IPS DF 19.7 (cell line): ENCODE results near the gene RABAC1.

Experiments
- DNase-seq: peaks from one replicate; pipeline ENCODE4 v3.0.0-alpha.2; 2013; ENCODE audit warnings: low read depth, low spot score

The RABAC1 gene

GRCh38 chr19:41928754-41929535 lies 30.2 kb downstream of the RABAC1 start:
- no peak for DNase-seq

DNA sequence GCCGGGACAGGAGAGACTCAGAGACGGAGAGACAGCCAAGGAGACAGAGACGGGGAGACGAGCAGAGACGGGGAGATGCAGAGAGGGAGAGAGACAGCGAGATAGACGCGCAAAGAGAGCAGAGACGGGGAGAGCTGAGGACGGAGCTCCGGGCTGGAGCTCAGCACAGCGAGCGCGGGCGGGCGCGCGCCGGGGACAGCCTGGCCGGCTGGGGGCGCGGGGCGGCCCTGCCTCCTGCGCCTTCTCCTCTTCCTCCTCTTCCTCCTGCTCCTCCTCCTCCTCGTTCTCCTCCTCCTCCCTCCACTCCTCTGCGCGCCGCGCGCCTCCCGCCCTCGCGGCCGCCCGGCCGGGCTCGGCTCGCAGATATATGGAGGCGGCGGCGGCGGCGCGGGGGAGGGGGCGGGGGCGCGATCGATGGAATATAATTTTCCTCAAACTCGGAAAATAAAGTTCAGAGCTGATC lies 30.9 kb downstream of the RABAC1 start, which contains the start of gene ERFL:
Gene ERFL, minus strand, starts transcription at position 229 of the 463 bp plus-strand sequence. CDS start 15,530 bp downstream, outside the sequence.
- no peak for DNase-seq

DNA sequence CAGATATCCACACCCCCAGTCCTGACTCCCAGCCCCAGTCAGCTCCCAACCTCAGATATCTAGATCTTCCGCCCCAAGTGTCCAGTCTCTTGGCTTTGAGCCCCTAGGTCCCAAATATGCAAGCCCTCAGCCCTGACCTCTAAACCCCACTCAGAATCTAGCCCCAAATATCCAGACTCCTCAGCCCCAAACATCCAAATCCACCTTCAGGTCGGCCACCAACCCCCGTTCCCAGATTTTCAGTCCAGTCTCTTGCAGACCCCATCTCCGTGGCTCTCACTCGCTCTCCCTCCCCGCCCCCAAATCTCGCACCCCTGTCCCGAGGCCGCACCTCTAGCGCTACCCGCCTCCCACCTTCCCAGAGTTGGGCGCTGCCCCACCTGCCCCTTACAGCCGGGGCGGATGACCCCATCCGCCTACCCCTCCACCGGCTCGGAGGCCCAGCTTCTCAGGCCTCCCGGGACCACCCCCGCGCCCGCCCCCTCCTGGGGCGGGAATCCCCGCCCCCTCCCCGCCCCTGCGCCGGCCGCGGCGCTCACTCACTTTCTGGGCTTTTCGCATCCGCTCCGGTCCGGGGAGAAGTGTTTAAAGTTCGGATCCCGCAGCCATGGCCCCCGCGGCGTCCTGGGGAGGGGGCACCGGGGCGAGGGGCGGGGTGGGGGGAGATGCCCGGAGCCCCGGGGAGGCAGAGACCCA lies 31.5 kb downstream of the RABAC1 start:
- DNase-seq = no peak

GRCh38 chr19:41926763-41927496 lies 32.2 kb downstream of the RABAC1 start:
- DNase-seq = no peak

DNA sequence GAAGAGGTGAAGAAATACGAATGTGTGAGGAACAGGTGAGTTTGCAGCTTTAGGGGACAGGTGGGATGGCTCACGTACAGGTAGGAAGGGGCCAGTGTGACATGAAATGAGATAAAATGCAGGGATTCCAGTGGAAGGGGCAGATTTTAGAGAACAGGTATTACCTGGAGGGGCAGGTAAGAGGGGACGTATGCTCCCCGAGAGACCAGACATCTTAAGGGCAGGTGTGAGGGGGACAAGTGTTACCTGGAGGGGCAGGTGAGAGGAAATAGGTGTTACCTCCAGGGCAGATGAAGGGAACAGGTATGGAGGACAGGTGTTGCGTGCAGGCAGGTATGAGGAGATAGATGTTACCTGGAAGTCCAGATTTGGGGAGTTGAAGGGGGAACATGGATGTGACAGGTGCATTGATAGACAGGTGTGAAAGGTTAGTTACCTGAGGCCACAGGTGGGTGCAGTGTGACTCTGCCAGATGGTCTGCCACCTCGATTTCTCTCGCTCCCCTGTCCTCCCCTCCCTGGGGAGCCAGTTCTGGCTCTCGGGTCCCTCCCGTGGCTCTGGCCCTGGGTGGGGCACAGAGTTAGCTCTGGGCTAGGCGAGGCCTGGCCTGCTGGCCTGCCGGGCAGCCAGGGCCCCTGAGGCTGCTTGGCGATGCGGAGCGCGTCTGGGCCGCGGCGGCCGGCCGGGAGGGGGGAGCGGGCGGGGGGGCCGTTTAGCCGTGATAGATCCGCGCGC lies 32.9 kb downstream of the RABAC1 start:
- DNase-seq = no peak

GRCh38 chr19:41925208-41926003 lies 33.7 kb downstream of the RABAC1 start:
- DNase-seq = no peak

DNA sequence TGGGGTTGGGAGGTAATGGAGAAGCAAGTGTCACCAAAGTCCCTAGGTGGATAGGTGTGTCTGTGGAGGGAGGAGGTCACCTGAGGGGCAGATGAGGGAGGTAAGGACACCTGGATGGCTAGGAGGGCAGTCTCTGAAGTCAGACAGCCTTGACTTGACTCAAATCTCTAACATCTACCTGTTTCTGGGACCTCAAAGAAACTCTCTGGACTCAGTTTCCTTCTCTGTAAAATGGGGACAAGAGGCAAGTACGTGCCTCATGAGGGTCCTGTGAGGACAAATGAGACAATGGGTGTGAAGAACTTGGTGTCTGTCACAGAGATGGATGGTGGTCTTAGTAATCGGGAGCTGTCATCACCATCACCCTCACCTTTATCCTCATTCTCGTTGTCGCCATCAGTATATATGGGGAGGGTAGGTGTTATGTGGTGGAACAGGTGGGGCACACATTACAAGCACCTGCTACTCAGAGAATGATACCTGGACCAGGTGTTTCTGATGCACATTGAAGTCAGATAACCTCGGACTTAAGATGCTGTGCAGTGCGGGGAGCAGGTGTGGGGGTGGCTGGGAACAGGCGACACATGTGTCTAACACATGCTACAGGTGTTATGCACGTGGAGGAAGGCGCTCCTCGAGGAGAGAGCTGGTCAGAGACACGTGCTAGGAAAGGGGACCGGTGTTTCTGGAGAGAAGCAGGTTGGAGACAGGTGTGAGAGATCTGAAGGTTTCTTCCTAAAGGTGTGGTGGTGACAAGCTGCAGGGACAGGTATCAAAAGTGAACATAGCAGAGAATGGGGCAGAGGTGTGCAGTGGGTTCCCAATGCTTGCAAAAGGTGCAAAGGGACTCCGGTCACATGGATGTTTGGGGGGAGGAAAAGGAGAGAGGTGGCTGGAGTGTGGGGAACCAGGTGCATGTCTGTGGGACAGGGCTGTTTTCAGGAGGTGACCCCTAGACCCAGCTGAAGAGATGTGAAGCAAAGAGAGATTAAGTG lies 34.7 kb downstream of the RABAC1 start:
- no peak for DNase-seq

DNA sequence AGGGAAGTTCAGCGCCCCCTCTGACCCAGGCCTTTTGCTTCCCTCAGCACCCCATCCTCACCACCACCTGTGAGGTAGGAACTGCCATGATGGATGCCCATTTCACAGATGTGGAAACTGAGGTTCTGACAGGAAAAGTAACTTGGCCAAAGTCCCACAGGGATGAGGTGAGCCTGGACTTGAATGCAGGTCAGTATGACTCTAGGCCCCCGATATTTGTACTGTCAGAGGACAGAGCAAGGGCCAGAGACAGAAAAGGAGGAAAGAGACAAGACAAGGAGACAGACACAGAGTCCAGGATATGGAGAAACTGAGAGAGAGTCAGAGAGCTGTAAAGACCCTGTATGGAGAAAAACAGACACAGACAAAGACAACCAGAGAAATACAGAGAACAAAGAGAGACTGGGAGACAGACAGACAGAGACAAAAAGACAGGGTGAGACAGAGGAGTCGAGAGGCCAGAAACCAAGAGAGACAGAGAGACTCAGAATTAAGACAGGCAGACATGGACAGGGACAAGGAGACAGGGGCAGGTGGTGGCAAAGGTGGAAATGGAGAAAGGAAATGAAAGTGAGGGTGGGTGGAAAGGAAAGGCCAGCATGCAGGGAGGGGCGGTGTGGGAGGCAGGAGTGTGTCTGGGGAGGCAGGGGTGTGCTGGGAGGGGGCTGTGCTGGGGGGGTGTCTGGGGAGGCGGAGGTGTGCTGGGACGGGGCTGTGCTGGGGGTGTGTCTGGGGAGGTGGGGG lies 35.9 kb downstream of the RABAC1 start:
- no peak for DNase-seq

GRCh38 chr19:41922585-41922984 lies 36.5 kb downstream of the RABAC1 start:
- no peak for DNase-seq

DNA sequence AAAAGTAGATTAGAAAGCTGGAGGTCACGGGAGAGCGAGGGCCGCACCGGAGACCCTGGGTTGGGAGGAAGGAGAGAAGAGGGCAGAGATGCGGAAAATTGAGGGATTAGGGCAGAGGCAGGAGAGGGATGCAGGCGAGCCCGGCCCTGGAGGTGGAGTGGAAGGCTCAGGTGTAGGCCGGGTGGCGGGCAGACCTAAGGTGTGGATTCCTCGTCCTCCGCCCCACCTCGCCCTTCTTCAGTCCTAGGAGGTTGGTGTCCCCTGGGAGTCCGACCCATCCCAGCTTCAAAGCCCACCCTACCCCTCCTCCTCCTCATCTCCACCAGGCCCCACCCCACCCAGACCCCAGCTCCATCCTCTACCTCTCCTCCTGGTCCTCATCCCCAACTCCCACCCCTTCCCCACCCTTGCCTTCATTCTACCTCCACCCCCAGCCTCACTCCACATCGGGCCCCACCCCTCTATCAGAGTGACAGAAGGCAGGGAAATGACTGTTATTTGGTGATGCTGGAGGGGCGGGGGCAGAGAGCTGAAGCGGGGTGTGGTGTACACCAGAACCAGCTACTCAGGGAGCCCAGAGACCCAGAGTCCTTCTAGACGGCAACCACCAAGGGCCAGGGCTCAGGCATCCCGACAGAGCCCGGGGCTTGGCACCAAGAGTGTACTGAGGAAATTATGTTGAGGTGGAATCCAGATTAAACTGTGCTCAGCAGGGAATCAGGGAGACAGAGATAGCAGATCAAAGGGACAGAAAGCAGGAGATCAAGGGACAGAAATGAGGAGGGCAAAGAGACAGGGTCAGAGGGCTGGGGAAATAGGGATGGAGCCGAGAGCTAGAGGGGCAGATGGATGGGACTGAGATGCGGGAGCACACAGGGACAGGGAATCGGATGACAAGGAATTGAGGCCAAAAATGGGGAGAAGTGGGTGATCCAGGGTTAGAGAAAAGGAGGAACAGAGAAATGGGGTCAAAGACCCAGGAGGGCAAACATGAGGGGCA lies 37.2 kb downstream of the RABAC1 start:
- no peak for DNase-seq

GRCh38 chr19:41920882-41921576 lies 38.1 kb downstream of the RABAC1 start:
- no peak for DNase-seq

- no peak for DNase-seq
These were observed 39.0 kb downstream of the RABAC1 start for GRCh38 chr19:41919948-41920712.

GRCh38 chr19:41918653-41919244 lies 40.4 kb downstream of the RABAC1 start:
- no peak for DNase-seq

- DNase-seq = no peak
These were observed 41.0 kb downstream of the RABAC1 start for GRCh38 chr19:41918095-41918494.

GRCh38 chr19:41917676-41918075 lies 41.4 kb downstream of the RABAC1 start:
- DNase-seq = no peak
